OCI-M2 (cell line): ENCODE results near the gene PDE4D.
"Not testable (repeated sequence)": the region's sequence is repeated elsewhere in the genome, so short reads cannot be mapped to it uniquely, and the experiment has no call there.

Source experiments
- DNase-seq: peaks from one replicate; lab custom pipeline; 2025; ENCODE audit not compliant: unreplicated experiment; lab: John Stamatoyannopoulos, UW

The PDE4D gene

DNA sequence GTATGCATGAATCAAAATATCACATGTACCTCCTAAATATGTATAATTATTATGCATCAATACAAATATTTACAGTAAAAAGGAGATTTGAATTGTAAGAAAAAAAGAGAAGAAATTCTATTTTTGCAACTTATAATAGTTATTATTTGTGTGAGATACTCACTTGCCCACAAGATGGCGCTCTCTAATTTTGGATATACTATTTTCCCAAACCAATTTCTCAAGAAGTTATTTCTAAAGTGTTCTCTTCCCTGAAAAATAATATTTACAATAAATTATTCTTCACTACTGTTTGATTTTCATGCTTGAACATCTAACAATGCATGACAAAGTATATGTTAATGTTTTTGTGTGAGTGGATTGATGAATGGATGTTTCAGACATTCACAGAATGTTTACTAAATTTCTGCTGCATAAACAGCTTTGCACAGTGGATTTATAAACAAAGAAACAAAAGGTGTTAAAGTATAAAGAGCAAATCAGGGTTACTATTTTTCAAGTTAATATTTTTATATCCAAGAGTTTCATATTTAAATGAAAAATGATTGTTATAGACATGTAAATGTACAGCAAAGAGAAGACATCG, 503.4 kb downstream of the PDE4D start:
- no peak for DNase-seq

GRCh38 chr5:59387127-59387526, 506.4 kb downstream of the PDE4D start:
- DNase-seq, result no peak

DNA sequence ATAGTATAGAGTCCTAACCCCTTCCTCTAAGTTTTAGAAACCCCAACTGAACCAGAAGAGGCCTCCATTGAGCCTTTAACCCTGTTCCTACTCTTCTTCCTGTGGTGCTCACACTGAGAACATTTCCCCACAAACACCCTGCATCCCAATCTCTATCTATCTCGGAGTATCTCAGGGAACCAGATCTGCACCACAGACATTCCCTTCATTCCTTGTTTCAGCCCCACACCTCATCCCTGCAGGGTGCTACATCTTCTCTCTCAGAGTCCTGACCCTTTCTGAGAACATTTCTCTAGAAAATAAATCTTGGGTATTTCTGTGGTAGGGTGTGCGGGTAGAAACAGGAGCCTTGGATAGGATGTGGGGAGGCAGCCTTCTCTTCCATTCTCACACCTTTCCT, 507.8 kb downstream of the PDE4D start:
- DNase-seq, result no peak

DNA sequence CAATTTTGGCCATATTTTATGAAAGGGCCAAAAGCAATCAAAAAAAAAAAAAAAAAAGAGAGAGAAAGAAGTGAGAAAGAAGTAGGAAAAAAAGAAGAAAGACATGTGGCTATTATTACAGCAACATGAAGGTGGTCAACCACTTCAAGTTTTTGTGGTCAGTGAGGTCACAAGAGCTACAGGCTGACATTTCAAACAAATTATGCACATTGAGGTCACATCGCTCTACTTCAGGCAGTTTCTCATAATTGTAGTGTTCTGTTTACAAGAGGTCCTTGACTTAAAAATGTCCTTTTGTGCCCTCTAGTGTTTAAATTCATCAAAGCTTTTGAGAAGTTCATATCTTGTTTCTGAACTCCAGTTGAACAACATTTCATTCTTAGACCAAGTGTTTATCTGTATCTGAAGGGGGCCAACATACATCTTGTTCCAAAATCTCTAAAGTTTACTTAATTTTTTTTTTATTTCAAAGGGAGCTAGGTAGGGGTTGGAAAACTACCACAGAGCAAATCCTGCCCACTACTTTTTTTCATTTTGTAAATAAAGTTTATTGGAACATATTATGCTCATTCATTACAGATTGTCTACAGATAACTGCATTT, 513.1 kb downstream of the PDE4D start:
- no peak for DNase-seq

GRCh38 chr5:59374036-59374435, 519.5 kb downstream of the PDE4D start:
- DNase-seq, result not testable (repeated sequence)

DNA sequence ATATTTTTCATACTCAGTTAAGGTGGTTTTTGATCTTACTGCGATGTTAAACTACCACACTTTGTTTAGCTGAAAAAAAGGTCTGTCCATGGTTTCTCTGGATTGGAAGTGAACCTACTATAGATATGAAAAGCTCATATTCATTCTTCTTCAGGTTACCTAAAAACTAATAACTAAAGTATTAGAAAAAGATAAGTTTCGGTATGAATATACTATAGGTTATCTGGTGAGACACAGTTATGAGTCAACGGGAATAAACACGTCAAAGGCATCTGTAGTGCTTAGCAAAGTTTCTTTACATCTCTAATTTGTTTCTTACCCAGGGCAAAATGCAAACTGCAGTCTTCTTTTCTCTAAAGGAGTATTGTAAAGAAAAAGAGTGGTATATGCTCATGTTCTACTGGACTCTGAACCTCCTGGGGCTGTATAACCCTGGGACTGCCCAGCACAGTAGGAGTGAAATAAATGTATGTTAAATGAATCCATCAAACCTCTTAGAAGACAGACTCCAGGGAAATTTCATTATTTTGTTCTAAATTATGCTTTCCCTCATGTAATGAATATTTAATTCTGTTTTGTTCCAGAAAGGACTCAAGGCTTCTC, 521.9 kb downstream of the PDE4D start:
- no peak for DNase-seq

GRCh38 chr5:59368951-59369350, 524.6 kb downstream of the PDE4D start:
- no peak for DNase-seq

DNA sequence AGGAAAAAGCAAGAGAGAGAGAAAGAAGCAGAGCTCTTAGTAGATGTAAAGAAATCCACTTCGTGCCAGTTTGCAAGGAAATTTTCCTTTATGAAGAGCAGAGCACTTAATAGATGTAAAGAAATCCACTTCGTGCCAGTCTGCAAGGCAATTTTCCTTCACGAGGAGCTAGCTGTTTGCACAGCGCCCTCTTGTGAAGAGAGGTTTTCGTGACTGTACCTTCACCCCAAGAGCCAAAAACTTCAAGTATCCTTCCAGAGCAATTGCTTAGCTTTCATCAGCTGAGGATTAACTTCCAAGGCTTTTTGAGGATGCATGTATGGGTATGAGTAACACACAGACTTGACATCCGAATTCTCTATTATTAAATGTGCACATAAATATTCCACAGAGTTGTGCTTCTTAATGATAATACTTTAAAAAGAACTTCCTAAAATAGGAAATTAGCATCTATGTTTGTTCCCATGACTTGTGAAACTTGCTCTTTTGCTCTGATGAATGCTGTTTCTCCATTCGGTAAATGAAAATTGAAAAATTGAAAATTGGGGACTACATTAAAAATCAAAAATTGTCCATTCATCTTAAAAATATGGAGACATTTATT, 525.6 kb downstream of the PDE4D start:
- DNase-seq, result no peak

GRCh38 chr5:59366784-59367183, 526.7 kb downstream of the PDE4D start:
- DNase-seq, result no peak

DNA sequence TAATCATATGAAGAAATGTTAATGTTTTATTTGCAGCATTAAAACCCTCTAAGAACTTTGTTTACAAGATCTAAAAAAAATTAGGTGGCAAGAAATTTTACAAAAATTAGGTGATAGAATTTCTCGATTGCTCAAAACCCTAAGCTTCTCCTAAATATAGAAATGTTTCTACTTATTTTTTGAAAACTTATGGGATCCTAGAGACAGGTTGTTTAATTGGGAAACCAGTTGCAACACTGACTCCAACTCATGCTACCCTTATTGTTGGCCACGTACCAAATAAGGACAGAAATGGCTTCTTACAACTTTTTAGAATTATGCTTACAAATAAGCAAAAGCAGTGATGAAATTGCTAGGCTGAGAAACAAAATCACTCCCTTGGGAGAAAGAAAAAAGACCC, 531.1 kb downstream of the PDE4D start:
- no peak for DNase-seq

GRCh38 chr5:59361454-59361853, 532.1 kb downstream of the PDE4D start:
- DNase-seq, result no peak

DNA sequence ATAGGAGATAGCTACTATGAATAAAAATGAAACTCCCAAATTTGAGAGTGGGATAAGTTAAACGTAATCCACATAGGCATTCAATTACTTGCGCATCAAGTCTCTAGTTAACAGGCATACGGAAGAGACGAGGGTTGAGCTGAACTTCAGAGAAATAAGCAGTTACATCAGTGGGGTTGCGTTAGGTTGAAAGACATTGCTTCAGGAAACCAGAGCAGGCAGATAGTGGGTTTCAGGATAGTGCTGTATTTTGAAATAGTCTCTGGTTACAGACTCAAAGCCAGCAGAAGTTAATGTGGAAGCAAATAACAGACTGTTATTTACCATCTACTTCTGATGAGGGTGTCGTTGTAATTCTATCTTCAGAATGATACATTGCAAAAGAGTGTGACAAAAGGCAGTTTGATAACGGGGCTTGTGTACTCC, 533.4 kb downstream of the PDE4D start:
- no peak for DNase-seq

- no peak for DNase-seq
Observed at GRCh38 chr5:59358005-59358861, 535.3 kb downstream of the PDE4D start.

DNA sequence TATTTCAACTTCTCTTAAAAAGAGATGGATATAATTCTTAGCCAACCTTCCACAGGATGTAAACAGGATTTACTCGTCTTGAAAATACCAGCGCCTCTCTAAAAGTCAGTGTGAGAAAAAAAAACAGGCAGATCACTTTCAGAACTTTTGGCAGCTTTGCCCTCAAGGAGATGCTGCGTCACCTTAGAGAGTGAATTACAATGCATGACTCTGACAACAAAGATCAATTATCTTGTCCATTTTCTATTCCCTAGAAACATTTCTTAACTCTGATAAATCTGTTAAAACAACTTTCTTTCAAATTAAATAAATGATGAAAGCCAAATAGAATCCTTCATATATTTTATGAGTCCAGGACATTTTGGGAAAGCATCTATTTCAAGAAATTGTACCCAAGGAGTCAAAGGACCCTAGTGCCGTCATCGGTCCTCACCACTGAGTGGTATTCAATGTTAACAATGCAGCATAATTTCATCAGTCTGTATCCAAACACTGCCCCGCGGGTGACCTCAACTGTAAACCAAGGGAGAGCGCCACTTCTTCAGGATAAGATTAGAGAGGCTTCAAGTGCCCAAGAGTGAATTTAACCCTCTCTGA, 536.0 kb downstream of the PDE4D start:
- no peak for DNase-seq

GRCh38 chr5:59356813-59357380, 536.6 kb downstream of the PDE4D start:
- no peak for DNase-seq

DNA sequence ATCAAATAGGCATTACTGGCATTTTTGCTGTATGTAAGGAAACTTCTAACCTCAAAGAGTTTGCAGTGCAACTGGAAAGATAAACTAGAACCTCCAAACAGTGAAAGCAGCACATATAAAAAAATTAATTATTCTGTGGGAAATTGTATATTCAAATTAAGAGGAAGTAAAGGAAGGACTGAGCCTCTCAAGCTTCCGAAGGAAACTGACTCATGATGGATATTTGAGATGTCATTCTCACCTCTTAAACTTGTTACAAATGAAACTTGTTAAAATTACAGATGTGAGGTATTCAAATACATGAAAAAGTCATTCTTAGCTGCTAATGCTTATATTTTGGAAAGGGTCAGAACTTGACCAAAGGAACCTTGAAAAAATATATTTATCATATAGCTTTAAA, 538.7 kb downstream of the PDE4D start:
- DNase-seq, result no peak

DNA sequence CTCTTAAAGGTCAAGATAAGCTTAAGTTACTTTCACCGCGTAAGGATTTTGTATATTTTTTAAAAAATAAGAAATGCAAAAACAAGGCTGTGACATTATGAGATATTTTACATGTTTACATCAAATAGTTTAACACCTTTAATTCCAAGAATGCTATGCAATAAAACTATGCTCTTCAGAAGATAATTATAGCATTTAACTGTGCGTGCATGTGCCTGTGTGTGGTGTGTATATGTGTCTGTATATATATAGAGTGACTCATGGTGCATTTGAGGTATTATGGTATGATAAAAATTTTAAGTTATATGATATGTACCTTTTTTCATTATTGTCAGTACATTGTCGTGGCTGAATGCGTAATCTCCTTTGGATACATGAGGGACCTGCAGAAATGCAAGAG, 539.3 kb downstream of the PDE4D start:
- DNase-seq, result no peak

DNA sequence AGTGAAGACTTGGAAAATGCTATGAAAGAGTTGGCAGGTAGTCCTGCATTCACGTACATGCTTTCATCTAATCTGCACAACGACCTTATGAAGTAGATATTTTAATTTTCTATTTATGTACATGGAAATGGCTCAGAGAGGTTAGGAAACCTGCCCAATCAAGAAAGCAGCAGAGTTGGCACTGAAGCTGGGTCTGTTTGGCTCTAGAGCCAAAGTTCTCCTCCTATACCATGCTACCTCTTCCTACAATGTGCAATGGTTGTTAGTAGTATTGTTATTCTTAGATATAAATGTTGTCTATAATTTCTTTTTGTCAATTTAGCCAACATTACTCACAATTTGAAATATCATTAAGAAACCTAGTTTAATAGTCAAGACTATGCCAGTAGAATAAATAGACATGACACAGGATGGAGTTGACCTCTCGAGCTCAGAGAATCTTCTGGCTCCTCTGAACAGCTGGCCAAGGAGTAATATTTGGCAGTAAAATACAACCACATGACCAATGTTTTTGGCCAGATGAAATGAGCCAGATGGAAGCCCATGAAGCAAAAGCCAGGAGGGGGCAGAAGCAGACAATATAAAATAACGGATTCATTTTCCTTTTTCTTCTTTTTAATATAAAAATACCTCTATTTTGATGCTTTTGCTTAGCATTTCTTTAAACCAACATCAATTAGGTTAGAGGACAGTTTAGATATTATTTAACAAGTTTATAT, 542.3 kb downstream of the PDE4D start:
- DNase-seq, result no peak

DNA sequence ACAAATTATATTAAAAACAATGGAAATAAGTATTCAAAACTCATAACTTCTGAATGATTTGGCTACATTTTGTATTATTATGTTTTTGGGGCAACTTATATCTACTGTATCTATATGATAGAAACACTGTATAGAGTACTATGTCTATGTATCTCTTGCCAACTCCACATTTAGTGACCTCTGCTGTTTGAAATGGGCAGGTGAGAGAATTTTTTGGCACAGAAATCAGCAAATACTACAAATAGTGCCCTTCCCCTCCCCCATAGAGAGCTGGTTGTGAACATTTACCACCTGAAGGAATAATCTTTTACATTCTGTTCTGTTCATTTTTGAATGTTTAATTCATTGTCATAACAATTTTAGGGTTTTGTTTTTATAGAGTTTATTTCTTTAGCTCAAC, 545.3 kb downstream of the PDE4D start:
- DNase-seq, result no peak

- no peak for DNase-seq
Observed at GRCh38 chr5:59346982-59347381, 546.5 kb downstream of the PDE4D start.
